Measurements from ENCODE around the gene ORC5. TPM values are rescaled to one million over a fixed set of nuclear protein-coding genes. Genes with fewer than 3 reads are reported as not detected.
"Not testable (repeated sequence)": the region's sequence is repeated elsewhere in the genome, so short reads cannot be mapped to it uniquely, and the experiment has no call there.

The ORC5 gene
- 21.9 TPM for polyA plus RNA-seq (2012; ENCODE audit: insufficient read depth, insufficient read length)

- peak; percentile 70 for DNase-seq (ENCODE audit: low read depth, low spot score)
Observed at GRCh38 chr7:104207731-104208420, at the start of gene ORC5. Gene ORC5 (minus strand): TSS chr7:104208013. CDS start chr7:104207904, 109 bp downstream.

DNA sequence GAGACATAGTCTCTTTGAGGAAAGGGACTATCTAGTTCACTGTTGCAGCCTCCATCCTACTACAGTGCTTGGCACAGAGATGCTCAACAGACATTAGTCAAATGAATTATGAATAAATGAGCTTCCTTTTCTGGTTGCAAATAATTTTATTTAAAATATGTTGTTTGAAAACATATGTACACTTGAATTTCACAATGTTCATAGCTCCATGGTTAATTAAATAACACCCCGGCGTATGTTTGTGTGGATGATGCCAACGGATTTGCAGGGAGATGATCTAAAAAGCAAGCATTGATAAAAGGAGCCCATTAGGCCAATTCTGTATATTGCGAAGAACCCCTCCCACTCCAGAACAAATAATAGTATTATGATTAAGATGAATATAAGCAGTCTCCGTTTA lies 47.8 kb upstream of the ORC5 start:
- no peak for DNase-seq (ENCODE audit: low read depth, low spot score)
- no peak overlapping the region for H3K4me3 ChIP-seq (ENCODE audit: low read length)

More at GRCh38 chr7:104207731-104208420, at the start of gene ORC5:
- peak within 1 kb of the TSS; percentile 80 for H3K4me3 ChIP-seq (ENCODE audit: low read length)

- DNase-seq (ENCODE audit: low read depth, low spot score) = no peak
- H3K4me3 ChIP-seq (ENCODE audit: low read length) = no peak overlapping the region
Observed at GRCh38 chr7:104255194-104255593, 47.4 kb upstream of the ORC5 start.

DNA sequence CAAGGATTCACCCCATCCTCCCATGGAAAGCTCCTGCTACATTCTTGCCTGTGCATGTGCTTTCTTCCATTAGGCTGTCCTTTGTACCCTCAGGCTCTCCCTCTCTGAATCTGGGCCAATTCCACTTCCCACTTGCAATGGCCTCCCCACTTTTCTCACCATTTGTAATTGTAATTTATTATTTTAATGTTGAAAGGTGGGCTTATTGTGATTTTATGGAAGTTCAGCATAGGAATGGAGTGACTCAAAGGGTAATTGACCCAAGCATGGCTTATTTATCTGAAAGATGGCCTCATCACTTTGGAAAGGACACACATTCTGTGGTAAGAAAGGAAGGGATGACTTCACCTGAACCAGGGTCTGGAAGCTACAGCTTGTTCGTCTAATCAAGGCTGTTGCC lies 46.9 kb upstream of the ORC5 start:
- no peak for DNase-seq (ENCODE audit: low read depth, low spot score)
- H3K4me3 ChIP-seq (ENCODE audit: low read length) = no peak overlapping the region

DNA sequence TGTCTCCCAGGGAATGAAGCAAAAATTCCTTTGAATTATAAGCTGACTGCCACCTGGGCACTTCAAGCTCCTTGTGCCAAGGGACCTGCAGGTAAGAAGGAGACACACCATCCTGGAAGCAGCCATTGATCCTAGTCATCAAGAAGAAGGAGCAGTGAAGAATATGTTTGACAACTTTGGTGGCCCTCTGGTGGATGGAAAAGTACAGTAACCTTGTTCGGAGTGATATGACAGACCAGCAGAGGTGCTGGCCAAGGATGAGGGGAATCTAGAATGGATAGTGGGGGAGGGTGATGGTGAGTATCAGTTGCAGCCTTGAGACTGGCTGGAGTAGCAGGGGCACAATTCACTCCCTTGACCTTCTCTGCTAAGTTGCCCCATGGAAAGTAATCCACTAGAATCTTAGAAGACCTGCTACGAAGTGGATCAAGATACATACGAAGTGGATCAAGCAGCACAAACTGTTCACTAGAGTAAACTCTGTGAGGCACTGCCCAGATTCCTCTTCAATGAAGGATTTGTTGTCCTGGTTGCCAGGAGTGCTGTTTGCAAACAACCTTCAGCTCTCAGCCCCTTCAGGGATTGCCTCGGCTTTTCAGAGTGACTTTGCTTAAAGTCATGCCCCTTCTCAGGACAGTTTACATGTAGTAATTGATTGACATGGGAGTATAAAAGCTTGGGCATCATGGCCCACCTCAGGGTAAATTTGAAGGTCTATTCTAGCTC lies 44.8 kb upstream of the ORC5 start:
- peak; percentile 7 for DNase-seq (ENCODE audit: low read depth, low spot score)

GRCh38 chr7:104242638-104243037 lies 34.8 kb upstream of the ORC5 start:
- DNase-seq (ENCODE audit: low read depth, low spot score) = no peak
- H3K4me3 ChIP-seq (ENCODE audit: low read length) = no peak overlapping the region

More for the DNA sequence above, 44.8 kb upstream of the ORC5 start:
- H3K4me3 ChIP-seq (ENCODE audit: low read length) = no peak overlapping the region

GRCh38 chr7:104241538-104242209 lies 33.9 kb upstream of the ORC5 start:
- DNase-seq (ENCODE audit: low read depth, low spot score) = no peak
- no peak overlapping the region for H3K4me3 ChIP-seq (ENCODE audit: low read length)

- DNase-seq (ENCODE audit: low read depth, low spot score) = no peak
- no peak overlapping the region for H3K4me3 ChIP-seq (ENCODE audit: low read length)
Observed at GRCh38 chr7:104241135-104241534, 33.3 kb upstream of the ORC5 start.

DNA sequence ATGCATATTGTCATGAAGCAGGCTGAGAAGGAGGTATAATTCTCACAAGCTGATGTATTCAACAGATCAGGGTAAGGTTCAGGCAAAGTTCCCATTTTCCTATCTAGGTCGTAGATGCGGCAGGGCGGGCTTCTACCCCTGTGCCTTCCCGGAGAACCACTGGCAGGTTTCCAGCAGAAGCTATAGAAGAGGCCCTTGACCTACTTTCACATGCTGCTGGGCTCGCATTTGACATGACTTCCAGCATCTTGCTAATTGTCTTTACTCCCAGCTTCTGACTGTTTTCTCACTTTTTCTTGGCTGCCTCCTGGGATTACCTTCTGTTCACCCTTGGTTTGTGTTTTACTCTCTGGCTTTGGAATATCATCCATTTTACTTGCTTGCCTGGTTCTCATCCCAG lies 32.6 kb upstream of the ORC5 start:
- DNase-seq (ENCODE audit: low read depth, low spot score) = no peak
- H3K4me3 ChIP-seq (ENCODE audit: low read length) = no peak overlapping the region

DNA sequence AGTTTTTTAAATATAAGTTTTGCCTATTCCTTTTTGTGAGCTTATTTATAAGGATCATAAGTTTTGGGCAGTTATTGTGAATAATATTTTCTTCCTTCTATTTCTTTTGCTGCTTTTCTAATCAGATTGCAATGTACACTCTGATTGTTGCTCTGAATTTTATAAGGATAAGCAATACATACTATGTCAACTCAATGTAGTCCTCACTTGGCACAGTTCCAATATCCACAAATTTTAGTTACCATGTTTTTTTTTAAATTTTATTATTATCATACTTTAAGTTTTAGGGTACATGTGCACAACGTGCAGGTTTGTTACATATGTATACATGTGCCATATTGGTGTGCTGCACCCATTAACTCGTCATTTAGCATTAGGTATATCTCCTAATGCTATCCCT lies 27.2 kb upstream of the ORC5 start:
- not testable (repeated sequence) for DNase-seq (ENCODE audit: low read depth, low spot score); H3K4me3 ChIP-seq (ENCODE audit: low read length)

DNA sequence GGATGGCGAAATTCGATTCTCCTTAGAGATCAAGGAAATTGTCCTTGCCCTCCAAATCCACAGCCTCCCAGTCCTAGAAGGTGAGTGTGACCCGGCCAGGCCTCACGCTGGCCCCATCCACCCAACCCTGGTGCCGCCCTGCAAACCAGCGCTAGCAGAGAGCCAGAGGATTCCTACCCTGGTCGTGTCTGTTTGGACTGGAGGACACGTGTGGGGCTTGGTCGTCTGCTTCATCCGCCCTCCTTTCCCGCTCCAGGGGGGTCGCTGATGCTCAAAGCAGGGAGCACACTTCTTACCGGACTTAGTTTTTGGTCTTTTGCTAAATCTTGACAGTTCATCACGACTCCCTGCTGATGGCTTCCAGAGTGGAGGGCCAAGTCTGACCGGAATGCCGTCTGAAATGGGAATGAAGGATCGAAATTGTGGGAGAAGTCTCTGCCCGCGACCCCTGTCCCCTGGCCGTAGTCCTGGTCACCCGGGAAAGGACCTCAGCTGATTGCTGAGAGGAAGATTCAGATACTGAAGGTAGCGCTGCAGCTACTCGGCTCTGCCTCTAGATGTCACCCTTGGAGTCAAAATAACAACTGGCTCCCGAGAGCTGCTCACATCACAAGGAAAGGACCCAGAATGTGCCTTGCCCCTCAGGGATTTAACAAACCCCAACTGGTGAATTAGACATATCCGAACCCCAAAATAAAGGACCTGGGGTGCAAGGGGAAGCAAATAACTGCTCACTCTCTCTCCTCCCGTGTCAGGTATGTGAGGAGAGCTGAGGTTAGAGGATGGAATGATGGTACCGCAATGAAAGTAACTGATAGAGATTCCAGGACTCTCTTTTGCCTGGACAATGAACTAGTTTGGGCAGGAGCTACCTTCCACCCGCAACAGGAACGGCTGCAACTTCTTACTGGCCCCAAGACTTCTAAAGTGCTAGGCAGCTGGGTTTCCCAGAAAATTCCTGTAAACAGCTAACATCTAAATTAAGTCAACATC lies 23.5 kb upstream of the ORC5 start:
- no peak overlapping the region for H3K4me3 ChIP-seq (ENCODE audit: low read length)
- DNase-seq (ENCODE audit: low read depth, low spot score) = peak; percentile 36

DNA sequence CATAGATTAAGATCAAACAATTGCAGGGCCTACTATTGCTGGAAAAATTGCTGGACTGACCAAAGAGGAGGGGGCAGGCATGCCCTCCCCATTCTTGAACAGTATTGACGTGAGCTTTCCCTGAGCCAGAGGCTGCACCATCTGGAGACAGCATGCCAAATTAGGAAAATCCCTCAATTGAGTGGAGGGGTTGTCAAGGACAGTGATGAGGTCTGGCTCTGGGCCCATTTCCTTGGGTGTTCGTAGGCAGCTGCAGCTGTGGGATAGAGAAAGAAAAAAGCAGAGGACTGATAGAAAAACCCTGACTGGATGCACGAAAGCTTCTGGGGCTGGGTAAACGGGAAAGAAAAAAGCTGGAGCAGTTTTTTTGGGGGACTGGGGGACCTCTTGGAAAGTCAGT lies 22.8 kb upstream of the ORC5 start:
- H3K4me3 ChIP-seq (ENCODE audit: low read length) = no peak overlapping the region
- DNase-seq (ENCODE audit: low read depth, low spot score) = no peak

GRCh38 chr7:104228442-104228841 lies 20.6 kb upstream of the ORC5 start:
- DNase-seq (ENCODE audit: low read depth, low spot score) = no peak
- H3K4me3 ChIP-seq (ENCODE audit: low read length) = no peak overlapping the region

DNA sequence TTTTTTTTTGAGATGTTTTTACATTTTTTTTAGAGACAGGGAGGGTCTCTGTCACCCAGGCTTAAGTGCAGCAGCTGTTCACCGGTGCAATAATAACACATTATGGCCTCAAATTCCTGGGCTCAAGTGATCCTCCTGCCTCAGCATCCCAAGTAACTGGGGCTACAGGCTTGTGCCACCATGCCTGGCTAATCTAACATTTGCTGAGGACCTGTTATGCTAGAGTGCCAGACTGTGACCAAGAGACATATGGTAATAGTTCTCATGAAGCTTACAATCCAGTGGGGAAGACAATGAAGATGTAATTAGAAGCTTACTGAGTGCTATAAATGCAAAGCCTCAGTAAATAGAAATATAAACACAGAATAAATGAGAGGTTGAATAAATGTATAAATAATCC lies 17.6 kb upstream of the ORC5 start:
- DNase-seq (ENCODE audit: low read depth, low spot score) = no peak
- H3K4me3 ChIP-seq (ENCODE audit: low read length) = no peak overlapping the region

- no peak for DNase-seq (ENCODE audit: low read depth, low spot score)
Observed at GRCh38 chr7:104217620-104218019, 9.8 kb upstream of the ORC5 start.

GRCh38 chr7:104209063-104209462 lies 1.2 kb upstream of the ORC5 start:
- H3K4me3 ChIP-seq (ENCODE audit: low read length) = no peak overlapping the region
- DNase-seq (ENCODE audit: low read depth, low spot score) = no peak

More at GRCh38 chr7:104217620-104218019, 9.8 kb upstream of the ORC5 start:
- no peak overlapping the region for H3K4me3 ChIP-seq (ENCODE audit: low read length)

DNA sequence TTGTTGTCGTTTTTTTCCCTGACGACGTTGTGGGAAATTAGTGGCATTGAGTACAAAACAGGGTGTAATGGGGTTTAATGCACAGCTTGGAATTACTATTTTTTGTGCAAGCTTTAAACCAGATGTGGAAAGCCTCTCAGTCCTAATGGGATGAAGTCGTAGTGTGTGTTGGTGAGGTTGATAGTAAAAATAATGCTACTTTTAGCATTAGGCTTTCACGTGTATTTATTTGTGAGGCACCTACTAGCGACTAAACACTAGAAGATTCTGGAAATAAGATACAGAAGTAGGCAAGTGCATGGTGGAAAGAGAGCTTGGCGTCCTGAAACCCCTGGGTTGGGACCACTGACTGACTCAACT lies 588 bp upstream of the ORC5 start:
- H3K4me3 ChIP-seq (ENCODE audit: low read length) = peak overlapping the region; percentile 80
- DNase-seq (ENCODE audit: low read depth, low spot score) = no peak

DNA sequence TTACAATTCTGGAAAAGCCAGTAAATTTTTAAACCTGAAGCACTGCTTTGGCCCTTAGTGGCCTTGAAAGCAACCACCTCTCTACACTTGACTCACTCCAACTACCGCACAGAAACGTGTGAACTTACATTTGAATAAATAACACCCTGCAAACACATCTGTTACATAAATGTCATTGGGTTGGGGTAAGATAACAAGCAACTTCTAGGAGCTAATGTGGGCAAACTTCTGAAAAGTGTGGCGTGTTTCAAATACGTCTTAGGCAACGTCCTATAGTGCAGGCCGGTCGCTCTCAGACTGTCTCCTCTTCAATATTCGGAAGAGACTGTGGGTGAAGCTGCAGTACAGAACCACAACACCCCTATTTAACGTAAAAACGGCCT lies 474 bp downstream of the ORC5 start:
- peak overlapping the region; percentile 80 for H3K4me3 ChIP-seq (ENCODE audit: low read length)
- no peak for DNase-seq (ENCODE audit: low read depth, low spot score)

GRCh38 chr7:104206841-104207240 lies 972 bp downstream of the ORC5 start:
- DNase-seq (ENCODE audit: low read depth, low spot score) = no peak
- peak overlapping the region; percentile 80 for H3K4me3 ChIP-seq (ENCODE audit: low read length)

Data from Jurkat, Clone E6-1 (cell line).